H9 (cell line): Measurements from ENCODE around the gene DNLZ. TPM values are rescaled to one million over a fixed set of nuclear protein-coding genes. Genes with fewer than 3 reads are reported as not detected.

Source experiments
- DNase-seq: peaks from one replicate; pipeline ENCODE4 v3.0.0-alpha.2; 2017
- H2AFZ ChIP-seq: one replicate; pipeline ENCODE4 v1.6.1; 2013; ENCODE audit warnings: mild to moderate bottlenecking, low read length, control low read depth, moderate library complexity
- H2AK5ac ChIP-seq: 2 replicates; pipeline ENCODE4 v1.6.1; 2013; ENCODE audit warnings: low read length, control low read depth, mixed read lengths; ENCODE audit not compliant: insufficient read length
- H2BK120ac ChIP-seq: one replicate; pipeline ENCODE4 v1.6.1; 2013; ENCODE audit warnings: low read depth, mild to moderate bottlenecking, low read length, control low read depth, inconsistent platforms; ENCODE audit not compliant: poor library complexity, severe bottlenecking
- H2BK12ac ChIP-seq: 2 replicates; pipeline ENCODE4 v1.6.1; 2013; ENCODE audit warnings: low read length, control low read depth, mixed read lengths, low read depth; ENCODE audit not compliant: insufficient read length
- H2BK15ac ChIP-seq: 2 replicates; pipeline ENCODE4 v1.6.1; 2013; ENCODE audit warnings: low read depth, low read length, control low read depth
- H2BK20ac ChIP-seq: one replicate; pipeline ENCODE4 v1.6.1; 2013; ENCODE audit warnings: low read depth, mild to moderate bottlenecking, low read length, control low read depth, inconsistent platforms; ENCODE audit not compliant: poor library complexity, severe bottlenecking
- H2BK5ac ChIP-seq: 2 replicates; pipeline ENCODE4 v1.6.1; 2013; ENCODE audit warnings: low read length, control low read depth, mixed read lengths; ENCODE audit not compliant: insufficient read length
- H3K14ac ChIP-seq: 2 replicates; pipeline ENCODE4 v1.6.1; 2013; ENCODE audit warnings: low read length, control low read depth; ENCODE audit not compliant: insufficient read depth
- H3K18ac ChIP-seq: 2 replicates; pipeline ENCODE4 v1.6.1; 2013; ENCODE audit warnings: low read depth, mild to moderate bottlenecking, mixed read lengths, low read length, control low read depth; ENCODE audit not compliant: insufficient read length
- H3K23ac ChIP-seq: 2 replicates; pipeline ENCODE4 v1.6.1; 2013; ENCODE audit warnings: low read length, control low read depth, mixed read lengths, low read depth; ENCODE audit not compliant: insufficient read length
- H3K23me2 ChIP-seq: 2 replicates; pipeline ENCODE4 v1.6.1; 2013; ENCODE audit warnings: low read depth, mild to moderate bottlenecking, mixed read lengths, low read length, control low read depth; ENCODE audit not compliant: insufficient read length, poor library complexity, severe bottlenecking
- H3K27ac ChIP-seq: 2 replicates; pipeline ENCODE4 v1.5.1; 2013; ENCODE audit warnings: low read length, control low read depth, mixed read lengths, low read depth; ENCODE audit not compliant: insufficient read length
- H3K27me3 ChIP-seq: 2 replicates; pipeline ENCODE4 v1.6.1; 2013; ENCODE audit warnings: low read length, control low read depth, inconsistent platforms; ENCODE audit not compliant: insufficient read depth
- H3K4ac ChIP-seq: 2 replicates; pipeline ENCODE4 v1.6.1; 2013; ENCODE audit warnings: low read depth, mild to moderate bottlenecking, control low read depth, inconsistent platforms, low read length, moderate library complexity
- H3K4me1 ChIP-seq: 2 replicates; pipeline ENCODE4 v1.6.1; 2013; ENCODE audit warnings: low read length, control low read depth, inconsistent platforms; ENCODE audit not compliant: insufficient read depth
- H3K4me2 ChIP-seq: 2 replicates; pipeline ENCODE4 v1.6.1; 2013; ENCODE audit warnings: low read length, control low read depth, mixed read lengths; ENCODE audit not compliant: insufficient read length, insufficient read depth
- H3K56ac ChIP-seq: 2 replicates; pipeline ENCODE4 v1.6.1; 2013; ENCODE audit warnings: low read depth, mild to moderate bottlenecking, mixed read lengths, low read length, control low read depth; ENCODE audit not compliant: insufficient read length
- H3K79me1 ChIP-seq: 2 replicates; pipeline ENCODE4 v1.6.1; 2013; ENCODE audit warnings: low read depth, mild to moderate bottlenecking, moderate library complexity, low read length, control low read depth, inconsistent platforms; ENCODE audit not compliant: insufficient read depth, poor library complexity, severe bottlenecking
- H3K79me2 ChIP-seq: 2 replicates; pipeline ENCODE4 v1.6.1; 2013; ENCODE audit warnings: low read length, control low read depth, inconsistent platforms; ENCODE audit not compliant: insufficient read depth
- H3K9ac ChIP-seq: 2 replicates; pipeline ENCODE4 v1.6.1; 2013; ENCODE audit warnings: low read length, control low read depth, mixed read lengths; ENCODE audit not compliant: insufficient read length; ENCODE audit errors: extremely low read depth
- H3K9me3 ChIP-seq: one replicate; pipeline ENCODE4 v1.6.1; 2013; ENCODE audit warnings: low read depth, low read length, inconsistent platforms; ENCODE audit not compliant: control insufficient read depth
- H3T11ph ChIP-seq: one replicate; pipeline ENCODE4 v1.6.1; 2013; ENCODE audit warnings: mild to moderate bottlenecking, low read length, control low read depth, inconsistent platforms
- H4K20me1 ChIP-seq: one replicate; pipeline ENCODE4 v1.6.1; 2013; ENCODE audit not compliant: control insufficient read depth, insufficient read length, insufficient read depth
- H4K5ac ChIP-seq: 2 replicates; pipeline ENCODE4 v1.6.1; 2013; ENCODE audit warnings: low read depth, mild to moderate bottlenecking, mixed read lengths, low read length, control low read depth; ENCODE audit not compliant: insufficient read length
- H4K8ac ChIP-seq: replicated peaks from 2 replicates; pipeline ENCODE4 v1.6.1; 2013; ENCODE audit warnings: low read length, control low read depth, mixed read lengths, low read depth; ENCODE audit not compliant: insufficient read length
- H4K91ac ChIP-seq: 2 replicates; pipeline ENCODE4 v1.6.1; 2013; ENCODE audit warnings: low read depth, mild to moderate bottlenecking, moderate library complexity, mixed read lengths, low read length, control low read depth; ENCODE audit not compliant: insufficient read length
- H3K27ac Mint-ChIP-seq, 3 experiments: 2 replicates in 2 of 3; 3 replicates in 1 of 3; pipeline ENCODE4 v1.8.0; 2020 to 2021; ENCODE audit warnings: mixed read lengths in 3 of 3, mild to moderate bottlenecking in 1 of 3, moderate library complexity in 1 of 3
- H3K27me3 Mint-ChIP-seq: 2 replicates; pipeline ENCODE4 v1.8.0; 2021; ENCODE audit warnings: low read depth, mild to moderate bottlenecking, moderate library complexity, mixed read lengths
- H3K36me3 Mint-ChIP-seq, 3 experiments: 2 replicates in 2 of 3; 3 replicates in 1 of 3; pipeline ENCODE4 v1.8.0; 2020 to 2021; ENCODE audit warnings: low read depth in 3 of 3, mixed read lengths in 3 of 3; ENCODE audit not compliant: insufficient read depth in 1 of 3
- H3K4me1 Mint-ChIP-seq, 2 experiments: 2 replicates each; pipeline ENCODE4 v1.8.0; 2020; ENCODE audit warnings: mixed read lengths in 2 of 2
- H3K4me3 Mint-ChIP-seq, 2 experiments: 2 replicates in 1 of 2; 3 replicates in 1 of 2; pipeline ENCODE4 v1.8.0; 2020 to 2021; ENCODE audit warnings: mild to moderate bottlenecking in 2 of 2, mixed read lengths in 2 of 2, moderate library complexity in 1 of 2
- H3K9me3 Mint-ChIP-seq, 2 experiments: 2 replicates in 1 of 2; 3 replicates in 1 of 2; pipeline ENCODE4 v1.8.0; 2020; ENCODE audit warnings: mild to moderate bottlenecking in 2 of 2, mixed read lengths in 2 of 2, moderate library complexity in 1 of 2
- CTCF ChIP-seq: fragments of 200-600 bp; sonication (generic); conservative IDR thresholded peaks from 3 replicates; pipeline ENCODE4 v1.8.0; 2021; ENCODE audit warnings: antibody characterized with exemption, mild to moderate bottlenecking
- WGBS: extraction: QIAGEN DNeasy Blood & Tissue Kit; methylation state at CpG from one replicate; pipeline ENCODE4 v1.1.7; 2013; ENCODE audit warnings: missing lambda C conversion rate, low lambda C conversion rate, mixed read lengths; ENCODE audit not compliant: insufficient read length; ENCODE audit errors: extremely low coverage; 5-methylcytosine and 5-hydroxymethylcytosine counted together
- total RNA-seq: library from RNA; stranded (reverse); gene quantifications from 2 replicates; pipeline ENCODE4 v1.2.1, GENCODE V29; 2021

Gene DNLZ
- total RNA-seq, 1 experiment from 2014 or later = 24.8 TPM

GRCh38 chr9:136334541-136334940 lies 29.0 kb downstream of the DNLZ start:
- Histone ChIP-seq H3K23me2 (no peaks in the 10 kb centered on the region), H3K56ac (no peak overlapping the region), H3K14ac (no peak overlapping the region), H2AK5ac (no peak overlapping the region), H4K91ac (no peak overlapping the region), H3K79me1 (no peaks in the 10 kb centered on the region), H4K20me1 (no peaks in the 10 kb centered on the region), H3K79me2 (no peaks in the 10 kb centered on the region), H3K27ac (no peak overlapping the region), H3K4ac (no peak overlapping the region), H3K4me1 (no peaks in the 10 kb centered on the region), H3K18ac (no peak overlapping the region), H2BK5ac (no peak overlapping the region), H3K23ac (no peak overlapping the region), H3T11ph (no peak overlapping the region), H2BK20ac (no peak overlapping the region), H3K4me2 (no peak overlapping the region), H4K5ac (no peak overlapping the region), H2BK120ac (no peak overlapping the region), H2BK12ac (no peak overlapping the region), H3K27me3 (no peaks in the 10 kb centered on the region), H2BK15ac (no peak overlapping the region), H4K8ac (no peak overlapping the region), H3K9ac (no peak overlapping the region), H3K9me3 (no peaks in the 10 kb centered on the region), H2AFZ (no peak overlapping the region)
- Mint-ChIP-seq H3K27ac (no peak overlapping the region), H3K27me3 (no peaks in the 10 kb centered on the region), H3K4me1 (peaks cover 2 to 6% of the 10 kb centered on the region in 2 experiments; a peak in 1 of 4 replicates), H3K36me3 (no peaks in the 10 kb centered on the region), H3K4me3 (no peak overlapping the region), H3K9me3 (no peaks in the 10 kb centered on the region)
- no CpG with 5 or more reads among the region's 21 CpGs for WGBS
- no peak for DNase-seq
- no peak for TF ChIP-seq CTCF
